Ureter (tissue), 1 donor: Measurements from ENCODE around the gene YTHDF1. TPM values are rescaled to one million over a fixed set of nuclear protein-coding genes. Genes with fewer than 3 reads are reported as not detected.

Experiments used
- DNase-seq: peaks from one replicate; pipeline ENCODE4 v3.0.0-alpha.2; 2020; ENCODE audit warnings: low spot score
- total RNA-seq: library from RNA; stranded (reverse); gene quantifications from one replicate; pipeline ENCODE4 v1.2.4, GENCODE V29; 2023
- donor health status: DM: yes; HTN: yes; CAD: no.

Gene YTHDF1
- total RNA-seq, 1 donor from 2014 or later: 36.3 TPM

GRCh38 chr20:63208346-63208909 is 7.5 kb downstream of the YTHDF1 start:
- DNase-seq: no peak

GRCh38 chr20:63206878-63207277 is 9.1 kb downstream of the YTHDF1 start:
- no peak for DNase-seq

- no peak for DNase-seq
Measured at GRCh38 chr20:63205896-63206295, 10.0 kb downstream of the YTHDF1 start.

- DNase-seq: no peak
Measured at GRCh38 chr20:63204362-63204761, 11.6 kb downstream of the YTHDF1 start.

GRCh38 chr20:63202811-63203526 is 13.0 kb downstream of the YTHDF1 start:
- DNase-seq: no peak

GRCh38 chr20:63202021-63202420 is 13.9 kb downstream of the YTHDF1 start:
- no peak for DNase-seq

- DNase-seq: no peak
Measured at GRCh38 chr20:63198606-63199005, 17.3 kb downstream of the YTHDF1 start.

GRCh38 chr20:63196768-63197470 is 19.0 kb downstream of the YTHDF1 start:
- no peak for DNase-seq

- no peak for DNase-seq
Measured at GRCh38 chr20:63194797-63195173, 21.1 kb downstream of the YTHDF1 start.

GRCh38 chr20:63194007-63194796 is 21.7 kb downstream of the YTHDF1 start:
- no peak for DNase-seq

GRCh38 chr20:63192721-63193120 is 23.2 kb downstream of the YTHDF1 start:
- DNase-seq: no peak

- peak; percentile 68 for DNase-seq
Measured at GRCh38 chr20:63191400-63191799, 24.5 kb downstream of the YTHDF1 start.

- no peak for DNase-seq
Measured at GRCh38 chr20:63190828-63191227, 25.1 kb downstream of the YTHDF1 start.

- DNase-seq: no peak
Measured at GRCh38 chr20:63189846-63190559, 25.9 kb downstream of the YTHDF1 start.

- no peak for DNase-seq
Measured at GRCh38 chr20:63189322-63189642, 26.6 kb downstream of the YTHDF1 start.

GRCh38 chr20:63188641-63189321 is 27.1 kb downstream of the YTHDF1 start:
- DNase-seq: no peak

- DNase-seq: no peak
Measured at GRCh38 chr20:63188159-63188442, 27.8 kb downstream of the YTHDF1 start.

- DNase-seq: no peak
Measured at GRCh38 chr20:63187338-63188158, 28.4 kb downstream of the YTHDF1 start.

- no peak for DNase-seq
Measured at GRCh38 chr20:63186528-63187316, 29.2 kb downstream of the YTHDF1 start.

- no peak for DNase-seq
Measured at GRCh38 chr20:63186084-63186483, 29.8 kb downstream of the YTHDF1 start.
